K562 (cell line): ENCODE data around the gene BPIFB6. TPM values are rescaled to one million over a fixed set of nuclear protein-coding genes. Genes with fewer than 3 reads are reported as not detected.

Experiments used
- ATAC-seq: fragments of 200-7000 bp; cut with Tn5 transposase; 3 replicates; pipeline ENCODE4 v1.9.1; 2020; ENCODE audit warnings: moderate library complexity
- BruUV-seq: library from RNA; stranded (reverse); fragments of 400-500 nt; replicated peaks from 2 replicates; lab custom pipeline; 2021; lab: Mats Ljungman, UMichigan
- CTCF ChIA-PET: fragments of 300-600 bp; formaldehyde crosslinking; extraction: SDS; loops from one replicate; lab custom pipeline; 2021; ENCODE audit warnings: low intra/inter-chr PET ratio; lab: Yijun Ruan, JAX
- POLR2A ChIA-PET: fragments of 300-600, 350-650 bp; sonication (Branson Sonifier 250); formaldehyde crosslinking; extraction: SDS; loops from one replicate; lab custom pipeline; 2021; ENCODE audit warnings: antibody characterized with exemption, inconsistent platforms; lab: Yijun Ruan, JAX
- DNase-seq, 4 experiments: peaks; one replicate each; pipeline versions ENCODE4 v3.0.0 to v3.0.0-alpha.2; 2011 to 2018; ENCODE audit warnings: low spot score in 3 of 4, mixed read lengths in 3 of 4; ENCODE audit errors: extremely low read depth in 1 of 4
- FAIRE-seq: peaks from 2 replicates; lab custom pipeline; 2011; peaks lifted over from hg19 to GRCh38; lab: Jason Lieb, UNC
- H2AFZ ChIP-seq: 2 replicates; pipeline ENCODE4 v1.6.0; 2011; ENCODE audit warnings: low read depth, low read length, control low read depth, inconsistent platforms
- H3K27ac ChIP-seq: fragments of 200-600 bp; 3 replicates; pipeline ENCODE4 v1.8.0; 2011; ENCODE audit warnings: low read depth, mild to moderate bottlenecking, control low read depth, inconsistent platforms, low read length, moderate library complexity, mixed read lengths; ENCODE audit errors: extremely low read depth
- H3K27me3 ChIP-seq, 2 experiments: fragments of 300-600 bp in 1 of 2; 2 replicates in 1 of 2; 3 replicates in 1 of 2; pipeline versions ENCODE4 v1.6.0 to v1.8.0; 2011; ENCODE audit warnings: inconsistent platforms in 2 of 2, low read length in 2 of 2, mild to moderate bottlenecking in 1 of 2, mixed read lengths in 1 of 2, moderate library complexity in 1 of 2; ENCODE audit not compliant: control insufficient read depth in 2 of 2, insufficient read depth in 2 of 2
- H3K36me3 ChIP-seq: fragments of 300-600 bp; 3 replicates; pipeline ENCODE4 v1.8.0; 2011; ENCODE audit warnings: mild to moderate bottlenecking, low read length, inconsistent platforms; ENCODE audit not compliant: control insufficient read depth, insufficient read depth
- H3K4me1 ChIP-seq, 2 experiments: fragments of 200-600 bp in 1 of 2; replicated peaks in 1 of 2; 2 replicates in 1 of 2; 3 replicates in 1 of 2; pipeline versions ENCODE4 v1.5.1 to v1.8.0; 2011; ENCODE audit warnings: inconsistent platforms in 2 of 2, low read length in 2 of 2, mild to moderate bottlenecking in 1 of 2, mixed read lengths in 1 of 2, moderate library complexity in 1 of 2; ENCODE audit not compliant: control insufficient read depth in 2 of 2, insufficient read depth in 2 of 2
- H3K4me2 ChIP-seq: 2 replicates; pipeline ENCODE4 v1.6.1; 2011; ENCODE audit warnings: low read length, control low read depth, inconsistent platforms, mixed read lengths; ENCODE audit not compliant: insufficient read depth
- H3K4me3 ChIP-seq: fragments of 200-600 bp; sonication (generic), shearing (Covaris generic); 2 replicates; pipeline ENCODE4 v1.5.1; 2016; ENCODE audit warnings: control low read depth, inconsistent platforms
- H3K79me2 ChIP-seq: fragments of 200-600 bp; 3 replicates; pipeline ENCODE4 v1.8.0; 2011; ENCODE audit warnings: low read length, inconsistent platforms; ENCODE audit not compliant: control insufficient read depth, insufficient read depth
- H3K9ac ChIP-seq, 2 experiments: 2 replicates each; pipeline versions ENCODE4 v1.6.0 to v1.6.1; 2011; ENCODE audit warnings: low read depth in 2 of 2, low read length in 2 of 2, control low read depth in 1 of 2, inconsistent platforms in 1 of 2, mild to moderate bottlenecking in 1 of 2, mixed read lengths in 1 of 2; ENCODE audit not compliant: insufficient read depth in 1 of 2
- H3K9me1 ChIP-seq: one replicate; pipeline ENCODE4 v1.6.0; 2011; ENCODE audit warnings: inconsistent platforms, mild to moderate bottlenecking, low read length, moderate library complexity; ENCODE audit not compliant: control insufficient read depth, insufficient read depth
- H3K9me3 ChIP-seq: replicated peaks from 2 replicates; pipeline ENCODE4 v1.5.1; 2011; ENCODE audit warnings: low read depth, low read length, inconsistent platforms; ENCODE audit not compliant: control insufficient read depth, insufficient read depth
- H4K20me1 ChIP-seq: replicated peaks from 2 replicates; pipeline ENCODE4 v1.6.1; 2011; ENCODE audit warnings: low read length, inconsistent platforms, mixed read lengths; ENCODE audit not compliant: control insufficient read depth, insufficient read depth
- AFF4 ChIP-seq: sonication (generic); formaldehyde crosslinking; IDR thresholded peaks from 2 replicates; pipeline ENCODE4 v1.8.0; 2023; ENCODE audit warnings: mild to moderate bottlenecking, missing genetic modification reagents
- BACH1 ChIP-seq: fragments of 200-800 bp; sonication (Bioruptor generic); IDR thresholded peaks from 2 replicates; pipeline ENCODE4 v1.6.1; 2016; ENCODE audit warnings: missing genetic modification characterization, missing compliant biosample characterization
- CBFA2T3 ChIP-seq: fragments of 450-650 bp; IDR thresholded peaks from 2 replicates; pipeline ENCODE4 v1.6.1; 2017
- EHMT2 ChIP-seq: fragments of 450-650 bp; IDR thresholded peaks from 2 replicates; pipeline ENCODE4 v1.6.1; 2018; ENCODE audit warnings: antibody characterized with exemption
- FOSL1 ChIP-seq: fragments of 200-800 bp; sonication (Bioruptor generic); conservative IDR thresholded peaks from 2 replicates; pipeline ENCODE4 v1.6.1; 2016; ENCODE audit warnings: missing genetic modification characterization, missing compliant biosample characterization
- FOXK1 ChIP-seq: sonication (generic); formaldehyde crosslinking; IDR thresholded peaks from 2 replicates; pipeline ENCODE4 v1.8.0; 2022; ENCODE audit warnings: missing genetic modification reagents, mild to moderate bottlenecking, borderline replicate concordance
- FOXO4 ChIP-seq: fragments of 450-650 bp; formaldehyde crosslinking; IDR thresholded peaks from 2 replicates; pipeline ENCODE4 v1.4.0; 2020; ENCODE audit warnings: mild to moderate bottlenecking, moderate library complexity
- HDAC6 ChIP-seq: IDR thresholded peaks from 2 replicates; pipeline ENCODE4 v1.6.1; 2012; ENCODE audit warnings: low read depth, mild to moderate bottlenecking, control low read depth, inconsistent platforms, low read length, moderate library complexity
- ID3 ChIP-seq, 2 experiments: fragments of 250-450 bp in 1 of 2; fragments of 450-650 bp in 1 of 2; sonication (Bioruptor Pico) in 1 of 2; IDR thresholded peaks; 2 replicates each; pipeline versions ENCODE4 v1.6.1 to v1.8.0; 2016 to 2021; ENCODE audit warnings: mild to moderate bottlenecking in 2 of 2, moderate library complexity in 2 of 2, missing compliant biosample characterization in 1 of 2, missing genetic modification characterization in 1 of 2
- RBBP5 ChIP-seq: fragments of 200-600 bp; sonication (generic); IDR thresholded peaks from 2 replicates; pipeline ENCODE4 v1.6.1; 2012; ENCODE audit warnings: borderline replicate concordance, mild to moderate bottlenecking, low read length, control low read depth, inconsistent platforms; ENCODE audit not compliant: insufficient read depth, poor library complexity, severe bottlenecking
- RBM17 ChIP-seq: fragments of 200-400 bp; formaldehyde crosslinking; IDR thresholded peaks from 2 replicates; pipeline ENCODE4 v1.6.1; 2017; ENCODE audit warnings: low read depth, mild to moderate bottlenecking, low read length, borderline replicate concordance
- SUPT5H ChIP-seq: fragments of 450-650 bp; IDR thresholded peaks from 2 replicates; pipeline ENCODE4 v1.6.1; 2016
- TAL1 ChIP-seq: fragments of 450-650 bp; IDR thresholded peaks from 2 replicates; pipeline ENCODE4 v1.6.1; 2016; ENCODE audit warnings: mild to moderate bottlenecking
- ZNF146 ChIP-seq: IDR thresholded peaks from one replicate; pipeline ENCODE4 v1.6.1; 2018; ENCODE audit warnings: missing compliant biosample characterization; ENCODE audit not compliant: unreplicated experiment
- ZNF24 ChIP-seq: fragments of 450-650 bp; IDR thresholded peaks from 2 replicates; pipeline ENCODE4 v1.6.1; 2016
- ZNF589 ChIP-seq: fragments of 200-800 bp; sonication (Bioruptor generic); IDR thresholded peaks from 2 replicates; pipeline ENCODE4 v1.6.1; 2016; ENCODE audit warnings: low read depth, missing genetic modification characterization, missing compliant biosample characterization
- ZNF830 ChIP-seq: fragments of 250-450 bp; sonication (Bioruptor Pico); IDR thresholded peaks from 2 replicates; pipeline ENCODE4 v1.5.0; 2021; ENCODE audit warnings: mild to moderate bottlenecking
- WGBS: fragments of 100-300 bp; shearing (Covaris generic); methylation state at CpG from one replicate; pipeline ENCODE4 v1.1.6; 2016; ENCODE audit warnings: low coverage, mixed read lengths; ENCODE audit not compliant: insufficient coverage; ENCODE audit errors: missing lambda C conversion rate; 5-methylcytosine and 5-hydroxymethylcytosine counted together
- in situ Hi-C: fragments of 300-500 bp; cut with MboI; formaldehyde crosslinking; loops from 4 replicates; pipeline ENCODE4 v1.15.0; 2018; ENCODE audit warnings: inconsistent platforms, mixed read lengths
- intact Hi-C: fragments of 100-400 bp; cut with micrococcal nuclease; formaldehyde crosslinking; loops from 2 replicates; pipeline ENCODE4 v1.14.2; 2022
- polyA plus RNA-seq, 8 experiments: library from polyadenylated mRNA; depleted of rRNA in 4 of 8; stranded (reverse) in 5 of 8; unstranded in 3 of 8; fragments of >200 nt; fragmentation: Nextera tagmentation in 2 of 8; fragmentation: Illumina TruSeq in 1 of 8; extraction: Ambion mirVana in 2 of 8; extraction: Trizol in 1 of 8; gene quantifications; 2 replicates each; pipeline versions ENCODE4 v1.2.1 to v1.2.3, GENCODE V29; 2011 to 2014; ENCODE audit warnings: inconsistent platforms in 1 of 8, missing spikeins in 1 of 8
- total RNA-seq, 7 experiments: library from RNA; depleted of rRNA in 6 of 7; stranded (reverse); fragments of >200 nt in 6 of 7; fragmentation: Illumina TruSeq in 2 of 7; extraction: Trizol in 2 of 7; gene quantifications; 2 replicates each; pipeline versions ENCODE4 v1.2.1 to v1.2.3, GENCODE V29; 2011 to 2021; ENCODE audit warnings: low replicate concordance in 1 of 7

The BPIFB6 gene
- total and polyA plus RNA-seq, 9 of the 15 experiments (the other 6 are each of a cell fraction or from before 2014, with no cell fraction given), result not detected

GRCh38 chr20:33005908-33006775 lies 25.3 kb upstream of the BPIFB6 start:
- no peak for ATAC-seq
- Histone ChIP-seq H3K9me3 (peaks cover 4% of the 10 kb centered on the region), H3K27ac (no peak overlapping the region), H3K4me3 (no peak overlapping the region), H3K4me1 (no peaks in the 10 kb centered on the region; a peak in 1 of 5 replicates), H3K36me3 (no peaks in the 10 kb centered on the region), H3K79me2 (no peaks in the 10 kb centered on the region), H3K4me2 (no peak overlapping the region), H2AFZ (no peak overlapping the region), H3K9me1 (no peaks in the 10 kb centered on the region), H4K20me1 (no peaks in the 10 kb centered on the region), H3K9ac (no peak overlapping the region), H3K27me3 (peaks cover 5 to 46% of the 10 kb centered on the region in 2 experiments; a peak in 3 of 5 replicates)
- in situ Hi-C loops (no loop called here), intact Hi-C loops (loop anchor here (2.0 kb wide), 1 partner anchor 103 kb away; no protein-coding TSS in a partner anchor)
- DNase-seq, result no peak
- BruUV-seq, result no TSS peak
- POLR2A ChIA-PET, result interaction anchor here (0.5 to 1.0 kb wide), 2 partner anchors 10 to 96 kb away, joined by 3 read pairs; no protein-coding TSS in a partner anchor
- WGBS, result 0% methylated on average over 8 of the region's 8 CpGs
- CTCF ChIA-PET, result no interaction called here
- FAIRE-seq, result no peak
- TF ChIP-seq FOXK1 (no peak), AFF4 (CRISPR knock-in tag) (no peak), TAL1 (no peak), SUPT5H (no peak), ID3 (CRISPR knock-in tag; IDR thresholded peaks at IDR 0.05) (no peak), ID3 (tag; IDR thresholded peaks at IDR 0.05) (no peak), ZNF830 (CRISPR knock-in tag) (no peak), ZNF589 (CRISPR knock-in tag) (no peak), CBFA2T3 (no peak), RBM17 (no peak), FOSL1 (tag) (no peak), FOXO4 (no peak), HDAC6 (no peak), ZNF146 (CRISPR knock-in tag) (no peak), EHMT2 (no peak), ZNF24 (no peak), BACH1 (tag) (no peak), RBBP5 (no peak)
